GM21528 (cell line): ENCODE results near the gene CLCN6.

Experiments used
- ATAC-seq: cut with Tn5 transposase; IDR thresholded peaks from one replicate; pipeline ENCODE4 v1.9.1; 2021; ENCODE audit warnings: mild to moderate bottlenecking, moderate library complexity; ENCODE audit not compliant: unreplicated experiment, low FRiP score

Gene CLCN6, protein sequence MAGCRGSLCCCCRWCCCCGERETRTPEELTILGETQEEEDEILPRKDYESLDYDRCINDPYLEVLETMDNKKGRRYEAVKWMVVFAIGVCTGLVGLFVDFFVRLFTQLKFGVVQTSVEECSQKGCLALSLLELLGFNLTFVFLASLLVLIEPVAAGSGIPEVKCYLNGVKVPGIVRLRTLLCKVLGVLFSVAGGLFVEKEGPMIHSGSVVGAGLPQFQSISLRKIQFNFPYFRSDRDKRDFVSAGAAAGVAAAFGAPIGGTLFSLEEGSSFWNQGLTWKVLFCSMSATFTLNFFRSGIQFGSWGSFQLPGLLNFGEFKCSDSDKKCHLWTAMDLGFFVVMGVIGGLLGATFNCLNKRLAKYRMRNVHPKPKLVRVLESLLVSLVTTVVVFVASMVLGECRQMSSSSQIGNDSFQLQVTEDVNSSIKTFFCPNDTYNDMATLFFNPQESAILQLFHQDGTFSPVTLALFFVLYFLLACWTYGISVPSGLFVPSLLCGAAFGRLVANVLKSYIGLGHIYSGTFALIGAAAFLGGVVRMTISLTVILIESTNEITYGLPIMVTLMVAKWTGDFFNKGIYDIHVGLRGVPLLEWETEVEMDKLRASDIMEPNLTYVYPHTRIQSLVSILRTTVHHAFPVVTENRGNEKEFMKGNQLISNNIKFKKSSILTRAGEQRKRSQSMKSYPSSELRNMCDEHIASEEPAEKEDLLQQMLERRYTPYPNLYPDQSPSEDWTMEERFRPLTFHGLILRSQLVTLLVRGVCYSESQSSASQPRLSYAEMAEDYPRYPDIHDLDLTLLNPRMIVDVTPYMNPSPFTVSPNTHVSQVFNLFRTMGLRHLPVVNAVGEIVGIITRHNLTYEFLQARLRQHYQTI

DNA sequence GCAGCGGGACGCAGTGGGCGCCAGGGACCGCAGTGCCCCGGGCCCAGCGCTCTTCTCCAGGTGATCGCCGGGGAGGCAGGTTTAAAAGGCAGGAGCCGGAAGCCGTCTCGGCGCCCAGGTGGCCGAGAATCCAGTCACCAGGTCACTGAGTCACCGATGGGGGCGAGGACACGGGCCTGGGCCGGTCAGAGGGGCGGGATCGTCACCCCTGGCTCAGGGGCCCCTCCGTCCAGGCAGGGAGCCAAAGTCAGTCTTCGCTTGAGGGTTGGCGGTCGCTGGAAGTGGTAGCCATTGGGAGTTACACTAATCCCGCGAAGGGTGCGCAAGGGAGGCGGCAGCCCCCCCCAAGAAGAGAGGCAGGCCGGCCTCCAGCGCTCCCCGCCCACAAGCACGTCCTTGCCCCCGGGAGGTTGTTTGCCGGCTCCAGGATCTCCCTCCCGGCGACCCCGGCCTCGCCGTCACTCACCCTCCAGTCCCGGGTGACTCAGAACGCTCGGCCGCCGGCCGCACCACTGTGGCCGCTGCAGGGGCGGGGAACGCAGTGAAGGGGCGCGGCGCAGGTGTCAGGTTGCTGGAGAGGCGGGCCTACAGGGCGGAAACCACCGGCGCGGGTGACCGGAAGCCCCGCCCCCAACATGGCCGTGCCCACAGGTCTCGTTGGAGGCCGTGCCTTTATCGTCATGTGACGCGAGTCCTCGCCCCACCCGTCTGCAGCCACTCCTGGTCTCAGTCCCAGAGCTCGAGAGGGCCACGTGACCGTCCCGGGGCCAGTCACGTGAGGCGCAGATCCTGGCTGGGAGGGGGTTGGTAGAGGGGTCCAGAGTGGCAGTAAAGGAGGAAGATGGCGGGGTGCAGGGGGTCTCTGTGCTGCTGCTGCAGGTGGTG lies at the start of gene CLCN6, which contains the start of gene MTHFR:
Gene CLCN6, plus strand, starts transcription at position 770 of the 885 bp plus-strand sequence. Its CDS starts 72 bp downstream, at position 842.
Gene MTHFR, minus strand, starts transcription at position 543 of the 885 bp plus-strand sequence. CDS start 2,848 bp downstream, outside the sequence.
- peak; percentile 80 for ATAC-seq

GRCh38 chr1:11757047-11757446 lies 48.9 kb upstream of the CLCN6 start:
- ATAC-seq: no peak

DNA sequence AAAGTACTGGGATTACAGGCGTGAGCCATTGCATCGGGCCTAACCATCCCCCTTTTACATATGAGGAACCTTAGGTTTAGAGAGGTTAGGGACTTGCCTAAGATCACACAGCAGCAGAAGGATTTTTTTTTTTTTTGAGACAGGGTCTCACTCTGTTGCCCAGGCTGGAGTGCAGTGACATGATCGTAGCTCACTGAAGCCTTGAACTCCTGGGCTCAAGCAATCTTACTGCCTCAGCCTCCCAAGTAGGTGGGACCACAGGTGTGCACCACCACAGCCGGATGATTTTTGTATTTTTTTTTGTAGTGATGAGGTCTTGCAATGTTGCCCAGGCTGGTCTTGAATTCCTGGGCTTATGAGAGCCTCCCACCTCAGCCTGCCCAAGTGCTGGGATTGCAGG lies 46.2 kb upstream of the CLCN6 start:
- no peak for ATAC-seq

DNA sequence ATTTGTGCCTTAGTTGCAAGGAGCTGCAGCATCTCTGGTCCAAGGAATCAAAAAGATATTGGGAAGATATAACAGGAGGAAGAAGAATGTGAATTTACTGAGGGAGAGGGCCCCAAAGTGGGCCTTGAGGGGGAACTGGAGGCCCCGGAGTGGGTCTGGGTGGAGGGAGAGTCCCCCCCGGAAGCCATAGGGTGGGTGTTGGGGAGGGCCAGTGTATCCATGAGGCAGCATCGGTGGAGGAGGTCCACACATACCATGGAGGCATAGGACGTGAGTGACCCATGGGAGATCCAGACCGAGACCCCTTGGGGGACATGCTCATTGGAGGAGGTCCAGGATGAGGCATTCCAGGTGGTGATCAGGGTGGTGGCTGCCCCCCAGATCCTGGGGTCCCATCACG lies 44.7 kb upstream of the CLCN6 start:
- no peak for ATAC-seq

GRCh38 chr1:11761988-11762406 lies 44.0 kb upstream of the CLCN6 start, which contains the start of gene C1orf167:
C1orf167 (plus strand) TSS chr1:11762193; CDS start chr1:11764401, 2,208 bp downstream.
- ATAC-seq: no peak

DNA sequence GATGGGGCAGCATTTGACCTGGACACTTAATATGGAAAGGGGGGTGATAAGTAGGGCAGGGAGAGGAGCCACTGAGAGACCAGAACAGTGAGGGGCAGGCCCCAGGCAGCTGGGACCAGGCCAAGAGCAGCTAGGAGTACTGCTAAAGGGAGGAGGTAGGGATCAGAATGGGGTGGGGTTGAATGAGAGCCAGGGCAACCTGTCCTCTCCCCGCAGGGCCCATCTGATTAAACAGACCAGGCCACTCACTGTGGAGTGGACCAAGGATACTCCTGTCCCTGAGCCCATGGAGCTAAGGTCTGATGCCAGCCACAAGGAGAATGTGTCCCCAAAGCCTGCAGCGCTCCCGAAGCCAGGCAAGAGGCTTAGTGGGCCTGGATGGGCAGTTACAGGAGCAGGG lies 41.9 kb upstream of the CLCN6 start:
- no peak for ATAC-seq

GRCh38 chr1:11764519-11764918 lies 41.5 kb upstream of the CLCN6 start:
- no peak for ATAC-seq

DNA sequence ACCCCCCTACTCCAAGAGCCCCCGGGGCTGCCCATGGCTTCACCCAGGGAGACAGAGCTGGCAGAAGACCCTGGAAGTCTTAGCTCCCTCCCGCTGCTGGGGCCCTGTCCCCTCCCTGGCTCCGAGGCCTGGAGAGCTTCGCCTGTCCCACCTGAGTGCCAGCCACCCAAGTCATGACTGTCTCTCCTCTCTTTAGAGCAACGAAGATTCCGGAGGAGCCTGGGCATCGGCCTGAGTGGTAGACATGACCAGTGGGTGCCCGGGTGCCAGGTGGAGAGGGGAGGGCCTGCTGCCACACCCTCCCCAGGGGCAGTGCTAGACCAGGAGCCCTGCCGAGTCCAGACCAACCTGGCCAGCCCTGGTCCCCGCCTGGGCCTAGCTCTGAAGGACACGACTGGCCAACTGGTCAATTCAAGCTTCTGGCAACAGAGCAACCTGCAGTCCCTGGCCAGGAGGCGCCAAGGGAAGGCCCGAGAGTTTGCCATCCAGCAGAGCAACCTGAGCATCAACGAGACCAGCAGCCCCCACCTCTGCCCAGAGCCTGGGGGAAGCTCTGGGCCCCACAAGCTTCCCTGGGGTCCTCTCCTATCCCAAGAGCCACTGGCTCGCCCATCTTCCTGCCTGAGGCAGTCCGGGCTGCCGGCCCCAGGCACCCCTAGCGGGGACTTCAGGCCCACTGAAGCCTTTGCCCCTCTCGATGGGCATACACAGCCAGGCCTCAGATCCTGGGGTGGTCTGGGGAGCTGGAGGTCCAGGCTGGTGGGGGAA lies 40.1 kb upstream of the CLCN6 start:
- ATAC-seq: no peak

GRCh38 chr1:11766429-11766776 lies 39.6 kb upstream of the CLCN6 start:
- no peak for ATAC-seq

- no peak for ATAC-seq
Observed at GRCh38 chr1:11767922-11768704, 37.9 kb upstream of the CLCN6 start.

- no peak for ATAC-seq
Observed at GRCh38 chr1:11768821-11769220, 37.2 kb upstream of the CLCN6 start.

DNA sequence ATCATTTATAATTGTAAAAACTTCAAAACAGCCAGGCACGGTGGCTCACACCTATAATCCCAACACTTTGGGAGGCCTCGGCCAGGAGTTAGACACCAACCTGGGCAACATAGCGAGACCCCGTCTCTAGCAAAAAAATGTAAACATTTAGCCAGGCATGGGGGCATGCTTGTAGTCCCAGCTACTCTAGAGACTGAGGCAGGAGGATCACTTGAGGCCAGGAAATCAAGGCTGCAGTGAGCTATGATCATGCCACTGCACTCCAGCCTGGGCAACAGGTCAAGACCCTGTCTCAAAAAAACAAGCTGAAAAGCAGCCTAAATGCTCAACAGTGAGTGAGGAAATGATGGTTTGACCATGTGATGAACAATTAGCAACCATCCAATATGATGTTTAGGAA lies 36.7 kb upstream of the CLCN6 start:
- no peak for ATAC-seq

DNA sequence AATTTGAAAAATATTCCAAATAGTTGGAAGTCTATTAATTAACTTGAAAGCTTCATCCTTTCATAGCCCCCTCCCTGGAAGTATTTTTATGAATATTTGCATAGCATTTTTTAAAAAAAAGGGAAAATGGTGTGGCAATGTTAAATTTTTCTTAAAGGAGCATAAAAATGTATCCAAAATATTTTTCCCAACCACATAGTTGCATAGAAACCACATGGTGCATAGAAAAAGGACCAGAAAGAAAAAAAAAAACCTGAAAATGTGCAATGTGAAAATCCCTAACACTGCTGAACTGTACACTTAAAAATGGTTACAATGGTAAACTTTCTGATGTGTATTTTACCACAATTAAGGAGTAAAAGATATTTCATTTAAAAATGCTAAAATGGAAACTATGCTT lies 36.0 kb upstream of the CLCN6 start:
- ATAC-seq: no peak

- no peak for ATAC-seq
Observed at GRCh38 chr1:11771481-11772043, 34.4 kb upstream of the CLCN6 start.

GRCh38 chr1:11772458-11772857 lies 33.5 kb upstream of the CLCN6 start:
- no peak for ATAC-seq

DNA sequence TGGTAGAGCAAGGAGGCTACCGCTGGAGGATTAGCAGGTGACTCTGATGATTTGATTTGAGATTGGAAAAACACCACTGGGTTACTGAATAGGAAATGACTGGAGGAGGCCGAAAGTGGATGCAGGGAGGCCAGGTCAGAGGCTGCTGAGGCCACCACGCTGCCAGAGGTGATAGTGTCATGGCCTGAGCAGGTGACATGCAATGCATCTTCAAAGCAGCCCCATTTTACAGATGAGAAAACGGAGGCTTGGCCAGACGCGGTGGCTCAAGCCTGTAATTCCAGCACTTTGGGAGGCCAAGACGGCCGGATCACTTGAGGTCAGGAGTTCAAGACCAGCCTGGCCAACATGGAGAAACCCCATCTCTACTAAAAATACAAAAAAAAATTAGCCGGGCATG lies 31.2 kb upstream of the CLCN6 start:
- no peak for ATAC-seq

DNA sequence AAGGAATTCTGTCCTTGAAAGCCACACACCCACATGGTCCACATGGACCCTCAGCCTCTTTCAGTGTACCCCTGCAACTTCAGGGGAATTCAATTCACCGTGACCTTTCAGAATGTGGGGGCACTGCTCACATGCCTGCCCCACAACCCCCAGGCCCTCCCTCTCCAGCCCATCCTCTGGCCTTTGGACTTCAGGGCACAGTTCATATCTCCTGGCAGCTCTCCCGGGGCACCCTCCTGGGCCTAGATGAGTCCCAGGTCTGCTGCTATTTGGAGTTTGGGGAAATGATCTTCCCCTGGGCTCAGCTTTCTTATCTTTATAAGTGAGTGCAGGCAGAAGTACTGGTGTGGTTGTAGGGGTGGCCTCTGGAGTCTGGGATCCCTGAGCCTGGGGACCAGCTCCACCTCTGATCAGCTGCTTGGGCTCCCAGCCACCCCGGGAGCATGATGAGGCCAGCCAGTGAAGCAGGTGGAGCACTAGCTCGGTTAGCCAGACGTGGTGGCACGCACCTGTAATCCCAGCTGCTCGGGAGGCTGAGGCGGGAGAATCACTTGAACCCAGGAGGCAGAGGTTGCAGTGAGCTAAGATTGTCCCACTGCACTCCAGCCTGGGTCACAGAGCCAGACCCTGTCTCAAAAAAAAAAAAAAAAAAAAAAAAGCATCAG lies 28.2 kb upstream of the CLCN6 start:
- no peak for ATAC-seq

DNA sequence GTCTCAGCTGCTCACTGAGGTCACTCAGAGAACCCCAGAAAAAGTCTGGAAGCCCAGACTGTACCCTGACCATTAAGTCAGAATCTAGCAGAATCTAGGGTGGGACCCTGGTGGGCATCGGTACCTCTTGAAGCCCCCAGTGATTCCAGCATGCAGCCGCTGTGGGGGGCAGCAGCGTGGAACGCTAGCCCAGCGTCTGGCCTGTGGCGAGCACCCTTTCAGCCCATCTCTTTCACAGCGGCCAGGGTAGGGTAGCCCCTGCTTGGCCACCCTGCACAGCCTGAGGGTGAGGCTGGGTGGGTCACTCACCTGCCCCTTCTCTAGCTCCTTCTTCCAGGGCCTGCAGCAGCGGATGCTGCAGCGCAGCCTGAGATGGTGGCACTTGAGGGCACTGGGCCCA lies 27.7 kb upstream of the CLCN6 start:
- ATAC-seq: no peak
